ENCODE data around the gene TMA7. TPM values are rescaled to one million over a fixed set of nuclear protein-coding genes. Genes with fewer than 3 reads are reported as not detected.
A peak's percentile ranks its signal among the peaks of the same experiment; 100 is the strongest.

TMA7 gene
- polyA plus RNA-seq, 1 donor from 2014 or later: 1,747 TPM

DNA sequence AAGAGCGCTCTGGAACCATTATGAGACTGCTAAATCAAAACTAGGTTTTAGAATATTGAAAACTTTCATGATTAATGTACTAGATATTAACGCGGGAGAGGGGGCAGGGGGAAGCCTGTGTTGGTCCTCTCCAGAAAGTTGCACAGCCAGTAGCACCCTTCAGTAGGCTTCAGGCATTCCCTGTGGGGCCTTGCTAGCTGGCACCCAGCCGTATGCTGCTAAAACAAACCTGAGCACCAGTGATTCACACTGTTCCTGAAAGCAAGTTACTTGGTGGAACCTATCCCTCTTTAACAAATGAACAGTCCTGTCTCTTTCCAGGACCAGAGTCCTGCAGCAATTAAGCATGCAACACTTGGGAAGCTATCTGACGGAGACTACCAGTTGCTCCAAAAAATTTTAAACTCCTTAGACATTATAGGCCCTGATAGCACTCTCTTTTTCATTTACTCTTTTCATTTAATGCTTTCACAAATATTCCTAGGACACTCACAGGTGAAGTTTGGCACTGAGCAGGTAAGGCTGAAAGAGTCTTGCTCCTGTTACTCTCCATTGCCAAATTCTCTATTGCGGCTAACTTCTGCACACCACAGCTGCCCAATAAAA lies 5.3 kb downstream of the TMA7 start:
- H2AFZ ChIP-seq (ENCODE audit: low read depth, low read length): no peak overlapping the region
- TF ChIP-seq, protein P1, sequence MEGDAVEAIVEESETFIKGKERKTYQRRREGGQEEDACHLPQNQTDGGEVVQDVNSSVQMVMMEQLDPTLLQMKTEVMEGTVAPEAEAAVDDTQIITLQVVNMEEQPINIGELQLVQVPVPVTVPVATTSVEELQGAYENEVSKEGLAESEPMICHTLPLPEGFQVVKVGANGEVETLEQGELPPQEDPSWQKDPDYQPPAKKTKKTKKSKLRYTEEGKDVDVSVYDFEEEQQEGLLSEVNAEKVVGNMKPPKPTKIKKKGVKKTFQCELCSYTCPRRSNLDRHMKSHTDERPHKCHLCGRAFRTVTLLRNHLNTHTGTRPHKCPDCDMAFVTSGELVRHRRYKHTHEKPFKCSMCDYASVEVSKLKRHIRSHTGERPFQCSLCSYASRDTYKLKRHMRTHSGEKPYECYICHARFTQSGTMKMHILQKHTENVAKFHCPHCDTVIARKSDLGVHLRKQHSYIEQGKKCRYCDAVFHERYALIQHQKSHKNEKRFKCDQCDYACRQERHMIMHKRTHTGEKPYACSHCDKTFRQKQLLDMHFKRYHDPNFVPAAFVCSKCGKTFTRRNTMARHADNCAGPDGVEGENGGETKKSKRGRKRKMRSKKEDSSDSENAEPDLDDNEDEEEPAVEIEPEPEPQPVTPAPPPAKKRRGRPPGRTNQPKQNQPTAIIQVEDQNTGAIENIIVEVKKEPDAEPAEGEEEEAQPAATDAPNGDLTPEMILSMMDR (IDR thresholded peaks at IDR 0.05; ENCODE audit: poor library complexity, severe bottlenecking): no peak
- H3K9me2 ChIP-seq (ENCODE audit: insufficient read depth, low read length): no peaks in the 10 kb centered on the region
- H3K79me2 ChIP-seq (replicated peaks; ENCODE audit: insufficient read depth, low read length): peaks cover 32% of the 10 kb centered on the region
- no peaks in the 10 kb centered on the region for H3K27me3 ChIP-seq (ENCODE audit: insufficient read depth, low read depth, low read length)
- peak overlapping the region; percentile 90 for H3K9ac ChIP-seq (ENCODE audit: low read length)
- H3K4me2 ChIP-seq (ENCODE audit: low read length): no peak overlapping the region
- H3K36me3 ChIP-seq (ENCODE audit: insufficient read depth, low read length): no peaks in the 10 kb centered on the region
- H3F3A ChIP-seq (ENCODE audit: insufficient read depth, low read length, poor library complexity, severe bottlenecking): no peaks in the 10 kb centered on the region
- H3K27ac ChIP-seq (ENCODE audit: low read length): no peak overlapping the region
- no peaks in the 10 kb centered on the region for H3K9me3 ChIP-seq (ENCODE audit: low read length)
- H4K20me1 ChIP-seq (ENCODE audit: insufficient read depth): no peaks in the 10 kb centered on the region
- peak overlapping the region; percentile 97 for H3K4me3 ChIP-seq (ENCODE audit: low read length)

DNA sequence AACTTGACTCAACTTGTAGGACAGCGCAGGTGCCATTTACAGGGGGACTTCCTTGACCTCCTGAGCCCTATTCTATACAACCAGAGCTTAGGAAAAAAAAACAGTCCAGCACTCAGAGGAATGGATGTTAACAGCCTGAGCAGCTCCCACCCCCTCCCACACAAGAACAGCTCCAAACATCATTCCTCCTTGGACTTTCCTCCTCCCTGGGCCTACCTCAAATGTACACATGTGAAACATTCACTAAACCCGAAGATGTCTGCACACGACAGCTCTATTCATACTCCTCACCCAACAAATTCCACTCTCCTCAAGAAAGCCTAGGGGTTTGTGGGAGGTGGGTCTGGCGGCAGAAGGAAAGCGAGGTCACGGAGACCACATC lies 6.0 kb downstream of the TMA7 start:
- Histone ChIP-seq H3K9me3 (ENCODE audit: low read length) (no peaks in the 10 kb centered on the region), H4K20me1 (ENCODE audit: insufficient read depth) (no peaks in the 10 kb centered on the region), H3K9ac (ENCODE audit: low read length) (peak overlapping the region; percentile 90), H3K9me2 (ENCODE audit: insufficient read depth, low read length) (no peaks in the 10 kb centered on the region), H3K27ac (ENCODE audit: low read length) (peak overlapping the region; percentile 78), H3K27me3 (ENCODE audit: insufficient read depth, low read depth, low read length) (no peaks in the 10 kb centered on the region), H2AFZ (ENCODE audit: low read depth, low read length) (peak overlapping the region; percentile 90), H3K4me3 (ENCODE audit: low read length) (peak overlapping the region; percentile 97), H3K79me2 (replicated peaks; ENCODE audit: insufficient read depth, low read length) (peaks cover 26% of the 10 kb centered on the region), H3K4me2 (ENCODE audit: low read length) (peak overlapping the region; percentile 86), H3F3A (ENCODE audit: insufficient read depth, low read length, poor library complexity, severe bottlenecking) (no peaks in the 10 kb centered on the region), H3K36me3 (ENCODE audit: insufficient read depth, low read length) (no peaks in the 10 kb centered on the region)
- TF ChIP-seq SMC3 (conservative IDR thresholded peaks at IDR 0.05; ENCODE audit: poor library complexity) (no peak), MXI1 (conservative IDR thresholded peaks at IDR 0.05; ENCODE audit: poor library complexity, severe bottlenecking) (no peak), RAD21 (conservative IDR thresholded peaks at IDR 0.05) (no peak), POLR2AphosphoS5 (IDR thresholded peaks at IDR 0.05) (no peak), EZH2 (IDR thresholded peaks at IDR 0.05; ENCODE audit: borderline replicate concordance, insufficient read depth, low read length, poor library complexity, severe bottlenecking) (no peak), TAF1 (IDR thresholded peaks at IDR 0.05; ENCODE audit: low read depth) (no peak)
- TF ChIP-seq, protein P1 (IDR thresholded peaks at IDR 0.05; ENCODE audit: poor library complexity, severe bottlenecking): no peak
- TF ChIP-seq, protein P2, sequence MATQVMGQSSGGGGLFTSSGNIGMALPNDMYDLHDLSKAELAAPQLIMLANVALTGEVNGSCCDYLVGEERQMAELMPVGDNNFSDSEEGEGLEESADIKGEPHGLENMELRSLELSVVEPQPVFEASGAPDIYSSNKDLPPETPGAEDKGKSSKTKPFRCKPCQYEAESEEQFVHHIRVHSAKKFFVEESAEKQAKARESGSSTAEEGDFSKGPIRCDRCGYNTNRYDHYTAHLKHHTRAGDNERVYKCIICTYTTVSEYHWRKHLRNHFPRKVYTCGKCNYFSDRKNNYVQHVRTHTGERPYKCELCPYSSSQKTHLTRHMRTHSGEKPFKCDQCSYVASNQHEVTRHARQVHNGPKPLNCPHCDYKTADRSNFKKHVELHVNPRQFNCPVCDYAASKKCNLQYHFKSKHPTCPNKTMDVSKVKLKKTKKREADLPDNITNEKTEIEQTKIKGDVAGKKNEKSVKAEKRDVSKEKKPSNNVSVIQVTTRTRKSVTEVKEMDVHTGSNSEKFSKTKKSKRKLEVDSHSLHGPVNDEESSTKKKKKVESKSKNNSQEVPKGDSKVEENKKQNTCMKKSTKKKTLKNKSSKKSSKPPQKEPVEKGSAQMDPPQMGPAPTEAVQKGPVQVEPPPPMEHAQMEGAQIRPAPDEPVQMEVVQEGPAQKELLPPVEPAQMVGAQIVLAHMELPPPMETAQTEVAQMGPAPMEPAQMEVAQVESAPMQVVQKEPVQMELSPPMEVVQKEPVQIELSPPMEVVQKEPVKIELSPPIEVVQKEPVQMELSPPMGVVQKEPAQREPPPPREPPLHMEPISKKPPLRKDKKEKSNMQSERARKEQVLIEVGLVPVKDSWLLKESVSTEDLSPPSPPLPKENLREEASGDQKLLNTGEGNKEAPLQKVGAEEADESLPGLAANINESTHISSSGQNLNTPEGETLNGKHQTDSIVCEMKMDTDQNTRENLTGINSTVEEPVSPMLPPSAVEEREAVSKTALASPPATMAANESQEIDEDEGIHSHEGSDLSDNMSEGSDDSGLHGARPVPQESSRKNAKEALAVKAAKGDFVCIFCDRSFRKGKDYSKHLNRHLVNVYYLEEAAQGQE (IDR thresholded peaks at IDR 0.05; ENCODE audit: borderline replicate concordance): no peak

Measured in neural cell (in vitro differentiated cells).